ENCODE measurements around the gene TANGO6.
"Not testable (repeated sequence)": the region's sequence is repeated elsewhere in the genome, so short reads cannot be mapped to it uniquely, and the experiment has no call there.

Gene TANGO6

GRCh38 chr16:68984467-68984866, 141.1 kb downstream of the TANGO6 start:
- no peak for TF ChIP-seq CTCF (IDR thresholded peaks at IDR 0.05; ENCODE audit: low read depth, low read length)
- H3K4me3 ChIP-seq (ENCODE audit: low read depth, low read length), result no peak overlapping the region

GRCh38 chr16:68985268-68985667, 141.9 kb downstream of the TANGO6 start:
- H3K4me3 ChIP-seq (ENCODE audit: low read depth, low read length), result no peak overlapping the region
- TF ChIP-seq CTCF (IDR thresholded peaks at IDR 0.05; ENCODE audit: low read depth, low read length), result no peak

- H3K4me3 ChIP-seq (ENCODE audit: low read depth, low read length), result no peak overlapping the region
- no peak for TF ChIP-seq CTCF (IDR thresholded peaks at IDR 0.05; ENCODE audit: low read depth, low read length)
Observed at GRCh38 chr16:68985855-68986254, 142.5 kb downstream of the TANGO6 start.

GRCh38 chr16:68987734-68988457, 144.6 kb downstream of the TANGO6 start:
- no peak for TF ChIP-seq CTCF (IDR thresholded peaks at IDR 0.05; ENCODE audit: low read depth, low read length)

GRCh38 chr16:68990172-68990845, 147.0 kb downstream of the TANGO6 start:
- not testable (repeated sequence) for H3K4me3 ChIP-seq (ENCODE audit: low read depth, low read length)

More at GRCh38 chr16:68987734-68988457, 144.6 kb downstream of the TANGO6 start:
- H3K4me3 ChIP-seq (ENCODE audit: low read depth, low read length), result no peak overlapping the region

- no peak for TF ChIP-seq CTCF (IDR thresholded peaks at IDR 0.05; ENCODE audit: low read depth, low read length)
- H3K4me3 ChIP-seq (ENCODE audit: low read depth, low read length), result no peak overlapping the region
Observed at GRCh38 chr16:68991075-68991474, 147.7 kb downstream of the TANGO6 start.

- TF ChIP-seq CTCF (IDR thresholded peaks at IDR 0.05; ENCODE audit: low read depth, low read length), result no peak
- no peak overlapping the region for H3K4me3 ChIP-seq (ENCODE audit: low read depth, low read length)
Observed at GRCh38 chr16:68992521-68992920, 149.2 kb downstream of the TANGO6 start.

Measured in WI38 (cell line).